ENCODE data around the gene TOB1.

The TOB1 gene

GRCh38 chr17:50908860-50909764 lies 43.0 kb upstream of the TOB1 start:
- no peak overlapping the region for H3K4me3 ChIP-seq (ENCODE audit: low read length)
- TF ChIP-seq CTCF (conservative IDR thresholded peaks at IDR 0.05; ENCODE audit: low read depth, low read length) = no peak
- DNase-seq (ENCODE audit: low read depth) = no peak

GRCh38 chr17:50908140-50908859 lies 42.1 kb upstream of the TOB1 start:
- H3K4me3 ChIP-seq (ENCODE audit: low read length) = no peak overlapping the region
- TF ChIP-seq CTCF (conservative IDR thresholded peaks at IDR 0.05; ENCODE audit: low read depth, low read length) = no peak
- DNase-seq (ENCODE audit: low read depth) = no peak

GRCh38 chr17:50906443-50906842 lies 40.3 kb upstream of the TOB1 start:
- no peak for DNase-seq (ENCODE audit: low read depth)
- H3K4me3 ChIP-seq (ENCODE audit: low read length) = no peak overlapping the region
- no peak for TF ChIP-seq CTCF (conservative IDR thresholded peaks at IDR 0.05; ENCODE audit: low read depth, low read length)

GRCh38 chr17:50905460-50905803 lies 39.3 kb upstream of the TOB1 start:
- no peak for DNase-seq (ENCODE audit: low read depth)
- TF ChIP-seq CTCF (conservative IDR thresholded peaks at IDR 0.05; ENCODE audit: low read depth, low read length) = no peak
- no peak overlapping the region for H3K4me3 ChIP-seq (ENCODE audit: low read length)

- no peak for DNase-seq (ENCODE audit: low read depth)
- peak; percentile 13 for TF ChIP-seq CTCF (conservative IDR thresholded peaks at IDR 0.05; ENCODE audit: low read depth, low read length)
- no peak overlapping the region for H3K4me3 ChIP-seq (ENCODE audit: low read length)
These were observed 38.6 kb upstream of the TOB1 start for GRCh38 chr17:50904518-50905459.

- no peak overlapping the region for H3K4me3 ChIP-seq (ENCODE audit: low read length)
- no peak for TF ChIP-seq CTCF (conservative IDR thresholded peaks at IDR 0.05; ENCODE audit: low read depth, low read length)
- DNase-seq (ENCODE audit: low read depth) = peak; percentile 82
These were observed 37.7 kb upstream of the TOB1 start for GRCh38 chr17:50903604-50904517.

Data from retinal pigment epithelial cell (primary cell).